K562 (cell line): ENCODE results near the gene N4BP2L1. TPM values are rescaled to one million over a fixed set of nuclear protein-coding genes. Genes with fewer than 3 reads are reported as not detected.

ENCODE experiments used
- THAP12 ChIP-seq: fragments of 250-450 bp; sonication (Bioruptor Pico); IDR thresholded peaks from 2 replicates; pipeline ENCODE4 v1.9.0; 2021; ENCODE audit warnings: mild to moderate bottlenecking, inconsistent platforms
- THRA ChIP-seq: fragments of 450-650 bp; IDR thresholded peaks from 2 replicates; pipeline ENCODE4 v1.6.1; 2017; ENCODE audit warnings: mild to moderate bottlenecking, moderate library complexity
- U2AF1 ChIP-seq: fragments of 200-400 bp; formaldehyde crosslinking; optimal IDR thresholded peaks from 2 replicates; pipeline ENCODE3; 2017; ENCODE audit warnings: mild to moderate bottlenecking, low read depth, low read length, moderate library complexity
- polyA plus RNA-seq, 8 experiments: library from polyadenylated mRNA; depleted of rRNA in 4 of 8; stranded (reverse) in 5 of 8; unstranded in 3 of 8; fragments of >200 nt; fragmentation: Nextera tagmentation in 2 of 8; fragmentation: Illumina TruSeq in 1 of 8; extraction: Ambion mirVana in 2 of 8; extraction: Trizol in 1 of 8; gene quantifications; 2 replicates each; pipeline versions ENCODE4 v1.2.1 to v1.2.3, GENCODE V29; 2011 to 2014; ENCODE audit warnings: inconsistent platforms in 1 of 8, missing spikeins in 1 of 8
- total RNA-seq, 7 experiments: library from RNA; depleted of rRNA in 6 of 7; stranded (reverse); fragments of >200 nt in 6 of 7; fragmentation: Illumina TruSeq in 2 of 7; extraction: Trizol in 2 of 7; gene quantifications; 2 replicates each; pipeline versions ENCODE4 v1.2.1 to v1.2.3, GENCODE V29; 2011 to 2021; ENCODE audit warnings: low replicate concordance in 1 of 7
- TF ChIP-seq, protein P1 (sequence below), 2 experiments: IDR thresholded peaks; 2 replicates each; pipeline ENCODE4 v1.6.1; 2012; ENCODE audit warnings: improper control_type of control experiment in 2 of 2, low read depth in 2 of 2, low read length in 2 of 2, borderline replicate concordance in 1 of 2
- TF ChIP-seq, protein P2 (sequence below): sonication (generic); formaldehyde crosslinking; IDR thresholded peaks from 2 replicates; pipeline ENCODE4 v1.8.0; 2022; ENCODE audit warnings: missing genetic modification reagents, mild to moderate bottlenecking, moderate library complexity, borderline replicate concordance

The N4BP2L1 gene
- total and polyA plus RNA-seq, 9 of the 15 experiments (the other 6 are each of a cell fraction or from before 2014, with no cell fraction given): 0.06 to 0.33 (median 0.15) TPM; not detected in 1

DNA sequence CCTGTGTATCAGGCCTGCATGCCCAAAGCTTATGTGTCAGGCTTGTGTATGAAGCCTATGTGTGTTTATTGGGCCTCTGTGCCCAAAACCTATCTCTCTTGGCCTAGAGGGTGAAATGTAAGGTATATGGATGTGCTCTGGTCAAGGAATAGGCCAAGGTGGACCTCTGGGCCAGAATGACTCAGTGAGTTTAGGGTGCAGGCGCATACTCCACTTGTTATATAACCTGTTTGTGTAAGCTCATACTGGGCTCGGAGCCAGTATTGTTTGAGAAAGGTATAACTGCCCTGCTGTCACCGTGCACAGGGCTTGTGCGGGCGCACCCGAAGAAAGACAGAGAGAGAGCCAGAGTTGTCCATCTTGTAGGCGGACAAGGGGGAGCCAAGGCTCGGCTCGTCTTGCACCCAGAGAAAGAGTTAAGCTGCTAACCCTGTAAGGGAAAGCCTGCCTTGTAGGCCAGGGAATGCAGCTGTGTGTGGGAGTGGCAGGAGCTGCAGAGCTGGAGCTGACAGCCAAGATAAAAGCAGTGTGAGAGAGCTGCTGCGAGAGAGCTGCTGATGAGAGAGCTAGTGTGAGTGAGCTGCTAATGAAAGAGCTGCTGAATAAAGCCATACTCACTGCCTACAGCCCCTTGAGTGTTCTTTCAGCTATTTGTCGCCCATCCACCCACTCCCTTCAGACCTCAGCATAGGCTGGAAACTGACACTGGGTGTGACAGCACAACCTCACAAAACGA is 43.4 kb upstream of the N4BP2L1 start (continued):
- no peak for TF ChIP-seq THRA
- TF ChIP-seq, protein P1, sequence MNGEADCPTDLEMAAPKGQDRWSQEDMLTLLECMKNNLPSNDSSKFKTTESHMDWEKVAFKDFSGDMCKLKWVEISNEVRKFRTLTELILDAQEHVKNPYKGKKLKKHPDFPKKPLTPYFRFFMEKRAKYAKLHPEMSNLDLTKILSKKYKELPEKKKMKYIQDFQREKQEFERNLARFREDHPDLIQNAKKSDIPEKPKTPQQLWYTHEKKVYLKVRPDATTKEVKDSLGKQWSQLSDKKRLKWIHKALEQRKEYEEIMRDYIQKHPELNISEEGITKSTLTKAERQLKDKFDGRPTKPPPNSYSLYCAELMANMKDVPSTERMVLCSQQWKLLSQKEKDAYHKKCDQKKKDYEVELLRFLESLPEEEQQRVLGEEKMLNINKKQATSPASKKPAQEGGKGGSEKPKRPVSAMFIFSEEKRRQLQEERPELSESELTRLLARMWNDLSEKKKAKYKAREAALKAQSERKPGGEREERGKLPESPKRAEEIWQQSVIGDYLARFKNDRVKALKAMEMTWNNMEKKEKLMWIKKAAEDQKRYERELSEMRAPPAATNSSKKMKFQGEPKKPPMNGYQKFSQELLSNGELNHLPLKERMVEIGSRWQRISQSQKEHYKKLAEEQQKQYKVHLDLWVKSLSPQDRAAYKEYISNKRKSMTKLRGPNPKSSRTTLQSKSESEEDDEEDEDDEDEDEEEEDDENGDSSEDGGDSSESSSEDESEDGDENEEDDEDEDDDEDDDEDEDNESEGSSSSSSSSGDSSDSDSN (IDR thresholded peaks at IDR 0.05; ENCODE audit: borderline replicate concordance in 1 of 2, low read depth in 2 of 2, low read length in 2 of 2): peak in 1 of 2 experiments; percentile 77; a peak in 1 of 4 replicates
- TF ChIP-seq U2AF1: no peak
- TF ChIP-seq, protein P2, sequence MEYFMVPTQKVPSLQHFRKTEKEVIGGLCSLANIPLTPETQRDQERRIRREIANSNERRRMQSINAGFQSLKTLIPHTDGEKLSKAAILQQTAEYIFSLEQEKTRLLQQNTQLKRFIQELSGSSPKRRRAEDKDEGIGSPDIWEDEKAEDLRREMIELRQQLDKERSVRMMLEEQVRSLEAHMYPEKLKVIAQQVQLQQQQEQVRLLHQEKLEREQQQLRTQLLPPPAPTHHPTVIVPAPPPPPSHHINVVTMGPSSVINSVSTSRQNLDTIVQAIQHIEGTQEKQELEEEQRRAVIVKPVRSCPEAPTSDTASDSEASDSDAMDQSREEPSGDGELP (CRISPR knock-in tag): peak; percentile 71
- no peak for TF ChIP-seq THAP12 (CRISPR knock-in tag)
- TF ChIP-seq, all 486 proteins: peak for 42
